GM21737 (cell line): ENCODE measurements around the gene IBSP.

ENCODE experiments used
- ATAC-seq: cut with Tn5 transposase; IDR thresholded peaks from one replicate; pipeline ENCODE4 v1.9.1; 2021; ENCODE audit warnings: mild to moderate bottlenecking, moderate library complexity; ENCODE audit not compliant: unreplicated experiment

Gene IBSP

GRCh38 chr4:87835743-87836142, 36.4 kb downstream of the IBSP start:
- ATAC-seq = no peak

- ATAC-seq = no peak
Measured at GRCh38 chr4:87838205-87838604, 38.9 kb downstream of the IBSP start.

GRCh38 chr4:87838890-87839591, 39.7 kb downstream of the IBSP start:
- no peak for ATAC-seq

- ATAC-seq = no peak
Measured at GRCh38 chr4:87839592-87839946, 40.2 kb downstream of the IBSP start.

DNA sequence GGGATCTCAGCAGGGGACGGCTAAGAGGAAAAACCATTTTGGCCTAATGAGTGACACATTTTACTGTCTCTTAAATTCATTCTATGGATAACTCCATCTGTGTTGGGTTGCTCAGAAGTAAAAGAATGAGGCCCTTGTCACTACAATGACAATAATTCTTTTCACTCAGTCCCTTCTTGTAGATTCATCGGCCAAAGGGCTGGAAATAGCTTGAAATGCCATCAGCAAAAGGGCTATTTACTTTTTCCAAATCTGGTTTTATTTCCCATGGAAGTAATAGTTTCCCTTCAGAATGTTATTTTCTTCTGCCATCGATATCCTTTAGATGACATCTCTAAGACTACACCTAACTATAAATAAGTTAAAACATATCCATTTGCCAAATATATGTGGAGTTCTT, 40.8 kb downstream of the IBSP start:
- ATAC-seq = no peak

DNA sequence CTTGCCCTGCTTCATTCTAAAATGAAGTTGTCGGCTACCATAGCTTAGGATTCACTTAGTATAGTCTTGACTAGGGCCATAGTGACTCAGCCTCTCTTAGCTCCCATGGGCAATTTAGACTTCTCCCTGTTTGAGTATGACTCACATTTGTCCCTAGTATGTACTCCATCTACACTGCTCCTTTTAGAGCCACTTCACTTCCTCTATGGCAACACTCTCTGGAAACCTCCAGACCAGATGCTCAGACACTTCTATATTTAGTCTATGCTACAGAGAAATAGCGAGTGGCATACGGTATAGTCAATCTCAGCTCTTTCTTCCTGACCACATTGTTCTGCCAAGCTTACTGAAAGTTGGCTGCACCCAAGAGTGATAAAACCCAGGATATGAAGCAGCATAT, 44.6 kb downstream of the IBSP start:
- no peak for ATAC-seq

GRCh38 chr4:87844452-87844851, 45.1 kb downstream of the IBSP start:
- no peak for ATAC-seq

GRCh38 chr4:87846226-87846625, 46.9 kb downstream of the IBSP start:
- no peak for ATAC-seq

- no peak for ATAC-seq
Measured at GRCh38 chr4:87848622-87849351, 49.4 kb downstream of the IBSP start.

GRCh38 chr4:87849612-87850011, 50.3 kb downstream of the IBSP start:
- no peak for ATAC-seq

- ATAC-seq = no peak
Measured at GRCh38 chr4:87851332-87851731, 52.0 kb downstream of the IBSP start.

GRCh38 chr4:87851953-87852352, 52.6 kb downstream of the IBSP start:
- ATAC-seq = no peak

DNA sequence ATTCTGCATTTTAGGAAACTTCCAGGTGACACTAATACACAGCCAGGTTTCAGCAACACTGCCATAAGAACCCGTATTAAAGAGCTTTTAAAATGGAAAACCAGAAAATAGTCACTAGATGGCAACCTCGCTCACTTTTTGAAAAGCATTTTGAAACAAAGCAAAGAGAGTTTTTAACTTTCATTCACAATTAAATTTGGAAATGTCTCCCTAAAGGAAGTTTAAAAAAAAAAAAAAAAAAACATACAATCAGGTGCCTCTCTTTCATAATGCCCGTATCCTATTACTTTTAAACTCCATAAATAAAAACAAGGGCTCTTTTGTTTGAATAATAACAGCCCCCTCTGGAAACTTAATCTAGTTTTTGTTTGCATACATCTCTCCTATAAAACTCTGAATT, 53.8 kb downstream of the IBSP start:
- no peak for ATAC-seq

DNA sequence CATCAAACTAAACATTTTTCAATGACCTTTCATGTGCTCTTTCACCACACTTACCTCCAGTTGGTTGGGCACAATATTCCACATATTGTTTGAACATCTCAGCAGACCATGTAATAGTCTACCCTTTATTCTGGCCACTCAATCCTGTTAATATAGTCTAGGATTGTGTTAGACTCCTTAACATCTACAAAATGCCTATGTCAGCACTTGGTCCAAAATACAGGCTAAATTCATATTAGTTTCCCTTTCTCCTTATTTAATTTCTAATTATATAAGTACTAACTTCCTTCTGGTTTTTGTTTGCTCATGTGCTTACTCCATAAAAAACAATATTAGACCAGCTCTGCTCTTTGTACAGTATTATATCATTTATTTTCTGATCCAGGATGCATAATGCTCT, 54.5 kb downstream of the IBSP start:
- ATAC-seq = no peak

DNA sequence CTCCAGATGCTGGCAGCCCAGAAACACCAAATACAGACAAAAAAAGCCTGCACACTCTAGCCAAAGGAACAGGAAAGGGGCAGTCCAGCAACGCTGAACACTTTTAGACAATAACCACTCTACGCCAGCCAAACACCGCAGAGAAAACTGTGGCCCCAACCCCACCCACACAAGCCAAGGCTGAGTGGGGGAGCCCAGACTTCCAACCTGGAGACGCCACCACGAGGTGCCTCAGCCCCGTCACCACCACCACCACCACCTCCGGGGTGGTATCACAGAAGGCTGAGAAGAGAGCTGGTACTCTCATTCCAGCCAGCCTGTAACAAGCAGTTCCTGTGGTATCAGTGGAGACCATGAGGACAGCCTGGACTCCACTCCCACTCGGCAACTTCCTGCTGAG, 56.2 kb downstream of the IBSP start:
- no peak for ATAC-seq

GRCh38 chr4:87856816-87857215, 57.5 kb downstream of the IBSP start:
- ATAC-seq = no peak

DNA sequence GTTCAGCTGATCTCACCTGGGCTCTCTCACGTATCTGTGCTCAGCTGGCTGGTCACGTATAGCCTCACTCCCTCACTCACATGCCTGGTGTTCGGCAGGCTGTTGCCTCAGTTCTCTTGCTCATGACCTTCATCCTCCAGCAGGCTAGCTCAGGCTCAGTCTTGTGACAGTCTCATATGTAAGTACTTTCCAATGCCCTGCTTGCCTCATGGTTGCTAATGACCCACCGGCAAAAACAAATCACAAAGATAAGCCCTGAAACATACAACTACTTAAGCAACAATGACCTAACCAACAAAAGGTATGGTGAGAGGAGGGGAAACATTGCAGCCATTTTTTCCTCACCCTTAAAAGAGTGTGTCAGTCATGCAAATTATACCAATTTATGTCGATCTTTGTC, 58.4 kb downstream of the IBSP start:
- no peak for ATAC-seq
